Measurements from ENCODE around the gene NFATC4.

Gene NFATC4

DNA sequence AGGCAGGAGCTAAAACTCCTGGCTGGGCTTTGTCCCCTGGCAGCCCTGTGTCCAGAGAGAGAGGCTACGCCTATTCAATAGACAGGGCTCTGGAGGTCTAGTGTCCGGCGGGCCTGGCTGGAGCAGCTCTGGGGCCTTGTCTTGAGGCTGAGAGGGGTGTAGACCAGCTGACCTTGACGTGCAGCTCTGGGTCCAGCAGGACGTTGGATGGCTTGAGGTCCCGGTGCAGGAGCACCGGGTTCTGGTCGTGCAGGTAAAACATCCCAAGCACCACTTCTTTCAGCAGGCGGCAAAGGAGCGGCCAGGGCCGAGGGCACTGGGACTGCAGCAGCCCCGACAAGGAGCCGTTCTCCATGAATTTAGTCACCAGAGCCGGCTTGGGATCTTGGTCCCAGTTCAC is 29.1 kb upstream of the NFATC4 start:
- no peak for DNase-seq (ENCODE audit: low read depth)
- TF ChIP-seq, protein P1, sequence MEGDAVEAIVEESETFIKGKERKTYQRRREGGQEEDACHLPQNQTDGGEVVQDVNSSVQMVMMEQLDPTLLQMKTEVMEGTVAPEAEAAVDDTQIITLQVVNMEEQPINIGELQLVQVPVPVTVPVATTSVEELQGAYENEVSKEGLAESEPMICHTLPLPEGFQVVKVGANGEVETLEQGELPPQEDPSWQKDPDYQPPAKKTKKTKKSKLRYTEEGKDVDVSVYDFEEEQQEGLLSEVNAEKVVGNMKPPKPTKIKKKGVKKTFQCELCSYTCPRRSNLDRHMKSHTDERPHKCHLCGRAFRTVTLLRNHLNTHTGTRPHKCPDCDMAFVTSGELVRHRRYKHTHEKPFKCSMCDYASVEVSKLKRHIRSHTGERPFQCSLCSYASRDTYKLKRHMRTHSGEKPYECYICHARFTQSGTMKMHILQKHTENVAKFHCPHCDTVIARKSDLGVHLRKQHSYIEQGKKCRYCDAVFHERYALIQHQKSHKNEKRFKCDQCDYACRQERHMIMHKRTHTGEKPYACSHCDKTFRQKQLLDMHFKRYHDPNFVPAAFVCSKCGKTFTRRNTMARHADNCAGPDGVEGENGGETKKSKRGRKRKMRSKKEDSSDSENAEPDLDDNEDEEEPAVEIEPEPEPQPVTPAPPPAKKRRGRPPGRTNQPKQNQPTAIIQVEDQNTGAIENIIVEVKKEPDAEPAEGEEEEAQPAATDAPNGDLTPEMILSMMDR (IDR thresholded peaks at IDR 0.05; ENCODE audit: low read depth, low read length, missing control alignments): no peak
- peak overlapping the region; percentile 69 for H3K4me3 ChIP-seq (ENCODE audit: low read depth, low read length)

DNA sequence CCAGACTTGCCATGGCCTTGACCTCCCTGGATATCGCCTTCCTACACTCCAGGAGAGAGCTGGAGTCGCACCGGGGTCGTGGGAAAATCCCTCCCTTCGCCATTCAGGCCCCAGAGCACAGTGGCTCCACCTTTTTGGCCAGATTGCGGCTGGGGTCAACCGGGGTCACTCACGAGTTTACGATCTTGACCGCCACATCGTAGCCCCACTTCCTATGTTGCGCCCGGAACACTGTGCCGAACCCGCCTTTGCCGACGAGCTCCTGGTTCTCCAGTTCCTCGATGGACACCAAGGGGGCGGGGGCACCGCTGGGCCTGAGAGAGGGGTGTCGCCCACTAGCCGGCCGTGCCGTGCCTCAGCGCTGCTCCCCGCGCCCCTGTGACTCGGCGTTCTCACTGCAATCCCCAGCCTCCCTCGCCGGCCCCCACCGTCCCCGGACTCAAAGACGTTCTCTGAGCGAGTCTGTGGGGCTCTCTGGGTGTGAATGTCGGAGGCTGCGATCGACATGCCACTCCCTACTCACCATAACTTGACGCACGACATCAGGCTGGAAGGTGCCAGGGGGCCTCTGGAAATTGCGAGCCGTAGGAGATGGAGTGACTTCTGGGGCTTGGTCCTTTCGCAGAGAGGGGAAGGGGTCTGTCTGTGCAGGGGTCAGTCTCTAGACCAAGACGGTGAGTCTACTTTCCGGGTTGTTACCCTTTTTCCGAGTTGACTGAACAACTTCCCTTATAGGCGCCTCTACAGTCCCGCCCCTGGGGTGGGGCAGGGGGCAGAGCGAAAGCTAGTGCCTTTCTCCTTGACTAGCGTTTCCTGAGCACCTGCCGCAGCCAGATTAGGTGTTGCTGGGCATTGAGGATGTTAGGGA is 28.5 kb upstream of the NFATC4 start, which contains the start of gene RIPK3:
Gene RIPK3 (minus strand): TSS at position 708 of the 868 bp plus-strand sequence. CDS start 165 bp downstream, at position 543.
- DNase-seq (ENCODE audit: low read depth): peak; percentile 29
- TF ChIP-seq, protein P1 (IDR thresholded peaks at IDR 0.05; ENCODE audit: low read depth, low read length, missing control alignments): no peak
- H3K4me3 ChIP-seq (ENCODE audit: low read depth, low read length): peak within 1 kb of the TSS; percentile 69

- TF ChIP-seq, protein P1 (IDR thresholded peaks at IDR 0.05; ENCODE audit: low read depth, low read length, missing control alignments): no peak
- DNase-seq (ENCODE audit: low read depth): no peak
Measured at GRCh38 chr14:24340606-24341005, 27.4 kb upstream of the NFATC4 start.

GRCh38 chr14:24342889-24343288 is 25.1 kb upstream of the NFATC4 start:
- DNase-seq (ENCODE audit: low read depth): no peak
- no peak overlapping the region for H3K4me3 ChIP-seq (ENCODE audit: low read depth, low read length)
- TF ChIP-seq, protein P1 (IDR thresholded peaks at IDR 0.05; ENCODE audit: low read depth, low read length, missing control alignments): no peak

More at GRCh38 chr14:24340606-24341005, 27.4 kb upstream of the NFATC4 start:
- no peak overlapping the region for H3K4me3 ChIP-seq (ENCODE audit: low read depth, low read length)

- TF ChIP-seq, protein P1 (IDR thresholded peaks at IDR 0.05; ENCODE audit: low read depth, low read length, missing control alignments): no peak
Measured at GRCh38 chr14:24343795-24344660, 24.0 kb upstream of the NFATC4 start.

DNA sequence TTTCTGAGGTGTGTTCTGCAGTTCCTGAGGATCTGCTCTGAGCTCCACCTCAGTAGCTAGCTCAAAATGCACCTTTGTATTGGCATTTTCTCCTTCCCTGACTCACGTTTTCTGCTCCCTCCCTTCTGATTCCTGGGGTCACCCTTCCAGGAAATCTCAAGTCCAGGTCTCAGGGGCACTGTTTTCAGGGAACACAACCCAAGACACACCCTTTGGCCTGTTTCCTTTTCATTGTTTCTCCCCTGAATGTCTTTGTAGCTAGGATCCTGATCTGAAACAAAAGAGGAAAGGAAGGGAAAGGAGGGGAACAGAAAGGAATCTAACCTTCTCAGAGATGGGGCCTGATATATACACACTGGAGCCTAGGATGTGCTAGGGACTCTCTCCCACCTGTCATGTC is 20.9 kb upstream of the NFATC4 start:
- H3K4me3 ChIP-seq (ENCODE audit: low read depth, low read length): no peak overlapping the region
- DNase-seq (ENCODE audit: low read depth): no peak
- TF ChIP-seq, protein P1 (IDR thresholded peaks at IDR 0.05; ENCODE audit: low read depth, low read length, missing control alignments): no peak

More at GRCh38 chr14:24343795-24344660, 24.0 kb upstream of the NFATC4 start:
- DNase-seq (ENCODE audit: low read depth): no peak
- no peak overlapping the region for H3K4me3 ChIP-seq (ENCODE audit: low read depth, low read length)
